Measurements from ENCODE around the gene PLEKHA7.

The PLEKHA7 gene

GRCh38 chr11:16881074-16881709, 133.0 kb downstream of the PLEKHA7 start:
- no peak for DNase-seq (ENCODE audit: extremely low read depth, insufficient read length)
- TF ChIP-seq, protein P1, sequence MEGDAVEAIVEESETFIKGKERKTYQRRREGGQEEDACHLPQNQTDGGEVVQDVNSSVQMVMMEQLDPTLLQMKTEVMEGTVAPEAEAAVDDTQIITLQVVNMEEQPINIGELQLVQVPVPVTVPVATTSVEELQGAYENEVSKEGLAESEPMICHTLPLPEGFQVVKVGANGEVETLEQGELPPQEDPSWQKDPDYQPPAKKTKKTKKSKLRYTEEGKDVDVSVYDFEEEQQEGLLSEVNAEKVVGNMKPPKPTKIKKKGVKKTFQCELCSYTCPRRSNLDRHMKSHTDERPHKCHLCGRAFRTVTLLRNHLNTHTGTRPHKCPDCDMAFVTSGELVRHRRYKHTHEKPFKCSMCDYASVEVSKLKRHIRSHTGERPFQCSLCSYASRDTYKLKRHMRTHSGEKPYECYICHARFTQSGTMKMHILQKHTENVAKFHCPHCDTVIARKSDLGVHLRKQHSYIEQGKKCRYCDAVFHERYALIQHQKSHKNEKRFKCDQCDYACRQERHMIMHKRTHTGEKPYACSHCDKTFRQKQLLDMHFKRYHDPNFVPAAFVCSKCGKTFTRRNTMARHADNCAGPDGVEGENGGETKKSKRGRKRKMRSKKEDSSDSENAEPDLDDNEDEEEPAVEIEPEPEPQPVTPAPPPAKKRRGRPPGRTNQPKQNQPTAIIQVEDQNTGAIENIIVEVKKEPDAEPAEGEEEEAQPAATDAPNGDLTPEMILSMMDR (IDR thresholded peaks at IDR 0.05; ENCODE audit: insufficient read depth, low read length, poor library complexity, severe bottlenecking), result peak; percentile 45
- no peaks in the 10 kb centered on the region for H3K27me3 ChIP-seq (replicated peaks; ENCODE audit: control insufficient read depth, insufficient read depth, low read length)

DNA sequence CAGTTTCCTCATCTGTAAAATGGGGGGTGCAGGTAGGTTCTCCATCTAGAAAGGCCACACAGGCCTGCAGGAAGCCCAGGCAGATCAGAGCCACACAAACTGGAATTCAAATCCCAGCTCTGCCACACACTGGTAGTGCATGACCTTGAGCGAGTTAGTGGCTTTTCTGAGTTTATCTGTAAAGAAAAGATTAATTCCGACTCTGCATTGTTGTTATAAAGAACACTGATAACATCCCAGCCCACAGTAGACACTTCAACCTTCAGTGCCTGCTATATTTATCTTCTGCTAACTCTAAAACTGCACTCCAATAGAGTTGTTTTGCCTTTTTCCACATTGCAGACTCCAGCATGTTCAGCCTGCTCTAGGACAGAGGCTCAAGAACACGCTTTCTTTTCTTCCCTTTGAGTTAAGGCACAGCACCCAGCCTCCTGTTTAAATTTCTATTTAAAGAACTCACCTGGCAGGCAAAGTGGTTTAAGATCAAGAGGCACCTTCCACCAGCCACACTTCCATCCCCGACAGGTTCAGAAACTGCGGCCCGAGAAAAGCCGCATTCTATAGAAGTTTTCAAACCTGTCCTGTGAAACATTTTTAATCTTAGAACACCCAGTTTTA, 133.9 kb downstream of the PLEKHA7 start:
- H3K4me3 ChIP-seq (replicated peaks; ENCODE audit: low read depth, low read length), result no peak overlapping the region
- no peaks in the 10 kb centered on the region for H3K27me3 ChIP-seq (replicated peaks; ENCODE audit: control insufficient read depth, insufficient read depth, low read length)
- no peaks in the 10 kb centered on the region for H3K36me3 ChIP-seq (ENCODE audit: control insufficient read depth, insufficient read depth, low read length)
- TF ChIP-seq, protein P1 (IDR thresholded peaks at IDR 0.05; ENCODE audit: insufficient read depth, low read length, poor library complexity, severe bottlenecking), result no peak
- no peak for DNase-seq (ENCODE audit: extremely low read depth, insufficient read length)

More at GRCh38 chr11:16881074-16881709, 133.0 kb downstream of the PLEKHA7 start:
- H3K4me3 ChIP-seq (replicated peaks; ENCODE audit: low read depth, low read length), result no peak overlapping the region
- no peaks in the 10 kb centered on the region for H3K36me3 ChIP-seq (ENCODE audit: control insufficient read depth, insufficient read depth, low read length)

DNA sequence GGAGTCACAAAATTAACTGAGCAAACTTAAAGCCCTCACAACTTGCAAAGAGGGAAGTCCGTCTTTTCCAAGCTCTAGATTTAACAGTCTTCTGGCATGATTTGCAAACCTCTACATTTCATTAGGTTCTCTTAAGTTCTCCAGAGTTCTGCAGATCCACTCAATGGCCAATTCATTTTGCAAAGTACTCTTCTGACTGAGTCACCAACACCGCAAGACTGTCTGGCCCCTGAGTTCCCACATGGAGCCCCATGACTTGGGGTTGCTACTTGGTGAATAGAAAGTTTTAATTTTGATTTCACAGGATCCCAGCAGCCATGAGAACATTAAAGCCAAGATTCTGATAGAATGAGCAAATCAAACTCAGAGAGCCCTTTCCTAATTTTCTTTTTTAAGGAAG, 134.5 kb downstream of the PLEKHA7 start:
- Histone ChIP-seq H3K27me3 (replicated peaks; ENCODE audit: control insufficient read depth, insufficient read depth, low read length) (no peaks in the 10 kb centered on the region), H3K36me3 (ENCODE audit: control insufficient read depth, insufficient read depth, low read length) (no peaks in the 10 kb centered on the region), H3K4me3 (replicated peaks; ENCODE audit: low read depth, low read length) (no peak overlapping the region)
- no peak for DNase-seq (ENCODE audit: extremely low read depth, insufficient read length)
- TF ChIP-seq, protein P1 (IDR thresholded peaks at IDR 0.05; ENCODE audit: insufficient read depth, low read length, poor library complexity, severe bottlenecking), result no peak

DNA sequence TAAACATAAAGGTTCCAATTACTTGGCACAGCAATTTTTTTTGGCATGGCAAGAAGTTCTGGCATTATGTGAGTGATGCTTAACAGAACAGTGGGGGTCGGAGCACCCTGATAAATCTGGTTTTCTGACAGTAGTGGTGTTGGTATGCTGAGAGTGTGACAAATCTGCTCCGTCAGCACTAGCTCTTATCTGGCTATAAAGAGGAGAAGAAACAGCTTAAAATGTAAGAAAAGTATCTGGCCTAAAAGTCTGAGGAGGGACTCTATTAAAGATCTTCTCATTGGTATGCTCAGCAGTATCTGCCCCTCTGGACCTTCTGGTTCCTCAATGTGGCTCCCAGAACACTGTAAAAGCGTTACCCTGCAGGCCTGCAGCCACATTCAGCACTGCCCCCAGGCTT, 137.4 kb downstream of the PLEKHA7 start:
- no peaks in the 10 kb centered on the region for H3K36me3 ChIP-seq (ENCODE audit: control insufficient read depth, insufficient read depth, low read length)
- TF ChIP-seq, protein P1 (IDR thresholded peaks at IDR 0.05; ENCODE audit: insufficient read depth, low read length, poor library complexity, severe bottlenecking), result no peak
- no peak for DNase-seq (ENCODE audit: extremely low read depth, insufficient read length)
- no peaks in the 10 kb centered on the region for H3K27me3 ChIP-seq (replicated peaks; ENCODE audit: control insufficient read depth, insufficient read depth, low read length)
- no peak overlapping the region for H3K4me3 ChIP-seq (replicated peaks; ENCODE audit: low read depth, low read length)

- Histone ChIP-seq H3K27me3 (replicated peaks; ENCODE audit: control insufficient read depth, insufficient read depth, low read length) (no peaks in the 10 kb centered on the region), H3K4me3 (replicated peaks; ENCODE audit: low read depth, low read length) (no peak overlapping the region), H3K36me3 (ENCODE audit: control insufficient read depth, insufficient read depth, low read length) (no peaks in the 10 kb centered on the region)
- no peak for DNase-seq (ENCODE audit: extremely low read depth, insufficient read length)
- TF ChIP-seq, protein P1 (IDR thresholded peaks at IDR 0.05; ENCODE audit: insufficient read depth, low read length, poor library complexity, severe bottlenecking), result no peak
Observed at GRCh38 chr11:16876053-16876752, 138.0 kb downstream of the PLEKHA7 start.

Data from GM06990 (cell line).